Measurements from ENCODE around the gene RARB. TPM values are rescaled to one million over a fixed set of nuclear protein-coding genes. Genes with fewer than 3 reads are reported as not detected.

Gene RARB
- total and polyA plus RNA-seq, 2 donors (not counting 3 experiments of a cell fraction or from before 2014, with no cell fraction given): 15.3 to 23.4 TPM

- Histone ChIP-seq H3K27me3 (ENCODE audit: control insufficient read depth in 2 of 2, insufficient read depth in 2 of 2, low read length in 2 of 2) (no peaks in the 10 kb centered on the region), H3K4me1 (ENCODE audit: control insufficient read depth, extremely low read depth, insufficient read depth, low read length) (peaks cover 28% of the 10 kb centered on the region), H3K4me2 (ENCODE audit: insufficient read depth, low read length) (no peak overlapping the region), H3K9me3 (replicated peaks; ENCODE audit: control insufficient read depth, insufficient read depth, low read length) (no peaks in the 10 kb centered on the region), H3K9me1 (replicated peaks; ENCODE audit: control insufficient read depth, extremely low read depth, insufficient read depth, low read length) (no peaks in the 10 kb centered on the region), H4K20me1 (replicated peaks; ENCODE audit: control insufficient read depth, extremely low read depth, insufficient read depth, low read length) (no peaks in the 10 kb centered on the region), H3K79me2 (ENCODE audit: control insufficient read depth, insufficient read depth, low read length) (peaks cover 15% of the 10 kb centered on the region), H2AFZ (ENCODE audit: low read depth, low read length) (no peak overlapping the region), H3K36me3 (ENCODE audit: control insufficient read depth in 2 of 2, extremely low read depth in 1 of 2, insufficient read depth in 2 of 2, low read length in 2 of 2) (peaks cover 0 to 6% of the 10 kb centered on the region in 2 experiments), H3K27ac (ENCODE audit: insufficient read depth, low read depth, low read length) (peak overlapping the region; percentile 98), H3K4me3 (replicated peaks in 1 of 3; ENCODE audit: insufficient read depth in 1 of 3, low read depth in 1 of 3, low read length in 3 of 3) (no peak overlapping the region), H3K9ac (replicated peaks; ENCODE audit: extremely low read depth, insufficient read depth, low read length) (no peak overlapping the region)
- ChIA-PET POLR2A (no interaction called here), CTCF (interaction anchor here (0.9 kb wide), 1 partner anchor 18 kb away, joined by 3 read pairs; no protein-coding TSS in a partner anchor)
- intact Hi-C loops (cut with micrococcal nuclease) (loop anchor here (1.0 to 2.0 kb wide), 3 partner anchors 25 to 357 kb away; no protein-coding TSS in a partner anchor), dilution Hi-C loops (cut with MboI; ENCODE audit: extremely low pct_ligation_motif_present, low sequenced_read_pairs) (no loop called here)
- TF ChIP-seq MAX (IDR thresholded peaks at IDR 0.05; ENCODE audit: insufficient read depth, insufficient read length) (no peak), EZH2 (IDR thresholded peaks at IDR 0.05; ENCODE audit: borderline replicate concordance, low read depth, low read length, severe bottlenecking) (no peak), GATA2 (IDR thresholded peaks at IDR 0.05; ENCODE audit: insufficient read depth, insufficient read length, low read depth, low read length) (no peak), POLR2A (IDR thresholded peaks at IDR 0.05; ENCODE audit: low read depth, low read length) (no peak), JUN (IDR thresholded peaks at IDR 0.05; ENCODE audit: borderline replicate concordance, insufficient read depth, insufficient read length, low read depth) (no peak), POLR2AphosphoS5 (IDR thresholded peaks at IDR 0.05; ENCODE audit: insufficient read depth, low read depth, low read length) (no peak)
- TF ChIP-seq, protein P1, sequence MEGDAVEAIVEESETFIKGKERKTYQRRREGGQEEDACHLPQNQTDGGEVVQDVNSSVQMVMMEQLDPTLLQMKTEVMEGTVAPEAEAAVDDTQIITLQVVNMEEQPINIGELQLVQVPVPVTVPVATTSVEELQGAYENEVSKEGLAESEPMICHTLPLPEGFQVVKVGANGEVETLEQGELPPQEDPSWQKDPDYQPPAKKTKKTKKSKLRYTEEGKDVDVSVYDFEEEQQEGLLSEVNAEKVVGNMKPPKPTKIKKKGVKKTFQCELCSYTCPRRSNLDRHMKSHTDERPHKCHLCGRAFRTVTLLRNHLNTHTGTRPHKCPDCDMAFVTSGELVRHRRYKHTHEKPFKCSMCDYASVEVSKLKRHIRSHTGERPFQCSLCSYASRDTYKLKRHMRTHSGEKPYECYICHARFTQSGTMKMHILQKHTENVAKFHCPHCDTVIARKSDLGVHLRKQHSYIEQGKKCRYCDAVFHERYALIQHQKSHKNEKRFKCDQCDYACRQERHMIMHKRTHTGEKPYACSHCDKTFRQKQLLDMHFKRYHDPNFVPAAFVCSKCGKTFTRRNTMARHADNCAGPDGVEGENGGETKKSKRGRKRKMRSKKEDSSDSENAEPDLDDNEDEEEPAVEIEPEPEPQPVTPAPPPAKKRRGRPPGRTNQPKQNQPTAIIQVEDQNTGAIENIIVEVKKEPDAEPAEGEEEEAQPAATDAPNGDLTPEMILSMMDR (IDR thresholded peaks at IDR 0.05; ENCODE audit: extremely low read depth in 1 of 2, insufficient read depth in 1 of 2, low read depth in 1 of 2, low read length in 2 of 2): no peak
- FAIRE-seq: no peak
- BruUV-seq (replicated peaks): no TSS peak
- no peak for DNase-seq (ENCODE audit: low read depth, low spot score)
Observed at GRCh38 chr3:25507811-25508210, 79.7 kb downstream of the RARB start.
